Body of pancreas (tissue), 4 donors: Measurements from ENCODE around the gene IFI27L2.

ENCODE experiments used
- POLR2A ChIP-seq, 3 donors: fragments of 450-650 bp; IDR thresholded peaks; one replicate each; pipeline ENCODE4 v1.6.1; 2016; ENCODE audit warnings: antibody characterized with exemption in 3 of 3, mild to moderate bottlenecking in 2 of 3
- TF ChIP-seq, protein P1 (sequence below), 7 experiments: fragments of 450-650 bp in 4 of 7; fragments of 200-600 bp in 3 of 7; sonication (generic) in 3 of 7; IDR thresholded peaks; one replicate each; pipeline ENCODE4 v1.5.1; 2016 to 2019; ENCODE audit warnings: antibody characterized with exemption in 7 of 7

DNA sequence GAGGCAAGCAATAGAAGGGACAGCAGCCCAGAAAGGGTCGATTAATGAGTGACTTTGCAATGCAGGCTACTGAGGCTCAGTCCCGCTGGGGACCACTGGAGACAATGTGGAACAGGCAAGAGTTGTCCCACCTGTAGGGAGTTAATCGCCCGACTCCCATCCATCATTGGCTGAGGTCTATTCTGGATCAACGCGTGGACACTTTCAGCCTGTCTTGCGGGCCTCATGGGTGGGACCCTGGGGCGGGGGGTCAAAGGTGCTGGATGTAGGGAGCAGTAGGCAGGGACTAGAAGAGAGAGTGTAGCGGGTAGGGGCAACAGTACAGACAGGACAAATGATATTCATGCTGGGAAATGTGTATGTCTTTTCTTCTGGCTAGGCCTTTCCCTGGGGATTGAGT is 6.1 kb downstream of the IFI27L2 start:
- TF ChIP-seq, protein P1, sequence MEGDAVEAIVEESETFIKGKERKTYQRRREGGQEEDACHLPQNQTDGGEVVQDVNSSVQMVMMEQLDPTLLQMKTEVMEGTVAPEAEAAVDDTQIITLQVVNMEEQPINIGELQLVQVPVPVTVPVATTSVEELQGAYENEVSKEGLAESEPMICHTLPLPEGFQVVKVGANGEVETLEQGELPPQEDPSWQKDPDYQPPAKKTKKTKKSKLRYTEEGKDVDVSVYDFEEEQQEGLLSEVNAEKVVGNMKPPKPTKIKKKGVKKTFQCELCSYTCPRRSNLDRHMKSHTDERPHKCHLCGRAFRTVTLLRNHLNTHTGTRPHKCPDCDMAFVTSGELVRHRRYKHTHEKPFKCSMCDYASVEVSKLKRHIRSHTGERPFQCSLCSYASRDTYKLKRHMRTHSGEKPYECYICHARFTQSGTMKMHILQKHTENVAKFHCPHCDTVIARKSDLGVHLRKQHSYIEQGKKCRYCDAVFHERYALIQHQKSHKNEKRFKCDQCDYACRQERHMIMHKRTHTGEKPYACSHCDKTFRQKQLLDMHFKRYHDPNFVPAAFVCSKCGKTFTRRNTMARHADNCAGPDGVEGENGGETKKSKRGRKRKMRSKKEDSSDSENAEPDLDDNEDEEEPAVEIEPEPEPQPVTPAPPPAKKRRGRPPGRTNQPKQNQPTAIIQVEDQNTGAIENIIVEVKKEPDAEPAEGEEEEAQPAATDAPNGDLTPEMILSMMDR (IDR thresholded peaks at IDR 0.05): no peak
- TF ChIP-seq POLR2A (IDR thresholded peaks at IDR 0.05): no peak
